HG03108 (cell line): ENCODE results near the gene DNASE1.
"Not testable (repeated sequence)": the region's sequence is repeated elsewhere in the genome, so short reads cannot be mapped to it uniquely, and the experiment has no call there.

Experiments
- ATAC-seq: cut with Tn5 transposase; IDR thresholded peaks from one replicate; pipeline ENCODE4 v1.9.1; 2021; ENCODE audit warnings: moderate library complexity; ENCODE audit not compliant: unreplicated experiment

Gene DNASE1

DNA sequence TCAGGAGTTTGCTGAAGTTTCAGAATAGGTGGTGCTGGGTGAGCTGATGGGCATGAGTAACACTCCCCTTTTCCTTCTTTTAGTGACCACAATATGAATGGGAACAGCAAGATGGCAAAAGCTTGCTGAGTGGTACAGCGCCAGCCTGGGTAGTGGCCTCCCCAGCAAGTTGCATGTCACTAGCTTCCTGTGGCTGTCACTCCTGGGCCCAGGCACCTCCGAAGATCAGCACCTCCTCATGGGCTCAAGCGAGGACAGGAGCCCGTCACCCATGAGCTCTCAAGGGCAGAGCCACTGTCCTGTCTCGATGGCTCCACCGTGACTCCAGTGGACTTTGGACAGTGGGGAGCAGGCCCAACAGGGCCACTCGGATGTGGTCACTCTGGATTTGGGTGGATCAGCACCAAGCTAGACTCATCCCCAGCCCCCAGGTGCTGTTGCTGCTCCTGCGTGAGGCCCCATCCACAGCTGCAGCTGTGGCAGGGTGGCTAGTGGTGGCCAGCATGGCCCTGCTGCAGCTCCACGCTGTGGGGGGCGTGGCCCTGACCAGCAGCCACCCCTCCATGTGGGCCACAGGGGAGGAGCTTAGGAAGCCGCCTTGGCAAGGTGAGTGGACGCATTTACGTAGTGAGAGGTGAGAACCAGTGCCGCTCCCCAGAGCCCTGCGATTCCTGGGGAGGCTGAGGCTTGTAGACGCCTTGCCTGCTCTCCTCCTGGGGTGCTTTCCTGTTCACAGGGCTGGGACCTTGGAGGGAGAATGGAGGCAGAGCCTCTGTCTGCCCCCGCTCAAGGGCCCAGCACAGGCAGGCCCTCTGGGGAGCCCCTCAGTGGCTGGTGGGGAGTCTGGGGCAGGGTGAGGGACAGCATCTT, 13.6 kb upstream of the DNASE1 start:
- ATAC-seq = no peak

DNA sequence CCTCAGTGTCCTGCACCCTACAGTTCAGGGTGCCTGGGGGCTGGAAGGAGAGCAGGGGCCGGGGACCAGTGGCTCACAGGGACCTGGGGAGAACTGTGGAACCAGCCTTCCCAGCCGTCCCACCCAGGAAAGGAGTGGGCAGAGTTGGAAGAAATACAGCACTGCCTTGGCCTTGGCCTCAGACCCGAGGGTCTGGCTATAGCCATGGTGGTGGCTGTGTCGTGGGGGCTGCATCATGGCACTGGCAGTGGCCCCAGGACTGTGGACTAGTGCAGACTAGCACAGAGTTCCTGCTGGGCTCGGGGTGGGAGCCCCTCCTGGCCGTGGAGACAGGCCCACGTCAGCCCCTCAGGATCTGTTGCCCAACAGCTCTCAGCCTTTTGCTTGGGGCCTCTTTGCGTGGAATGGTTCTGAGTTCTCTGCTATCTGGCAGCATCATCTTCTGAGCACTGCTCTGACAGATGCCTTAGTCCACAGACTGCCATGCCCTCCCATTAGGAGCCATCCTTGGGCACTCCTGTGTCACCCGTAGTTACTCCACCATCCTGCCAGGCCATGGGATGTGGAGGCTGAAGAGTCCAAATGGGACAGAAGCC, 12.6 kb upstream of the DNASE1 start:
- ATAC-seq = no peak

- ATAC-seq = no peak
These were observed 11.9 kb upstream of the DNASE1 start for GRCh38 chr16:3642397-3643094.

- ATAC-seq = no peak
These were observed 11.3 kb upstream of the DNASE1 start for GRCh38 chr16:3643095-3643730.

DNA sequence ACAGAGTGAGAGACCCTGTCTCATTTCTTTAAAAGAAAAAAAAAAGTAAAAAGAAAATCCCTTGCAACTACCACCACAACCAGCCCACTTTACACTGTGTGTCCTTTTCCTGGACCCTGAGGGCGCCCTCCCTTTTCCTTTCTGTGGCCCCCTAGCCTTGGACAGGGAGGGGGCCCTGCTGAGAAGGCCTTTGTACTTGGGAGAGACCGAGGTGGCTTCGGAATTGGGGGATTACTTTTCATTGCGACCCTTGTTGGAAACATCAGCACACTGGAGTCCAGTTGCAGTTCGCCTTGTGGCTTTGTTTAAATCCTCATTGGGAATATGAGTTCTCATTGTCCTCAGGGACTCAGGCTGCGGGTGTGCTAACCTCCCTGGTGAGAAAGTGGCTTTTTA, 9.4 kb upstream of the DNASE1 start:
- no peak for ATAC-seq

DNA sequence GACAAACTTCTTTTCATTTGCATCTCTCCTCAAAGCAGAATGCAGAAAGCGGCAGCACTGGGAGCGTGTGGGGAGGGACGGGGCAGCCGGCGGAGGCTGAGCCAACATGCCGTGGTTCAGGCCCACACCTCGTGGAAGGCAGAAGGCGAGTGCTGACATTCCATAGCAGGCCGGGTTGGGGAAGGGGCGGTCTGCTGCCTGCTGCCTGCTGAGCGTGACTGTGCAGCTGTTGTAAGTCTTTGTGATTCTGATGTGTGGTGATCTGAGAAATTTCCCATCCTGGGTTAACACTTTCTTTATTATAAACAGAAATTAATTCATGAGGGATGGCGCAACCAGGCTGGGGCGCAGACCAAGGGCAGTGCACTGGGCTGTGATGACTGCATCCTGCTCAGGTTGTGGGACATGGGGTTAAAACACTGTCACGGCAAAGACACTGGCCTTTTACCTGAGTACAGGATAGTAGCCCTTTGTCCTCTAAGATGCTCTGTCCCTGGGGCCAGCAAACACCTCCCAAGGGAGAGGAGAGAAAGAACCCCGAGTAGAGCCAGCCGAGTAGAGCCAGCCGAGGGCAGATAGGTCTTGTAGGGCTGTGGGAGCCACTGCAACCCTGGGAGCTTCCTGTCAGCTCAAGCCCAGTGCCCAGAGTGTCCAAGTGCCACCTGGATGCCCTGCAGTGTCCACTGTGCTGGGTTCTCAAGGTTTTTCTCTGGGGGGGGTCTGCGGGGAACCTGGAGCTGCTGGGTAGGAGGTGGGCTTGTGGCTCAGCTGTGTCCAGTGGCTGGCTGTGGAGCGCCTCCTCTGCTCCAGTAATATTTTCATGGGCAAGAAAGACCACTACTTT, 8.8 kb upstream of the DNASE1 start:
- ATAC-seq = no peak

DNA sequence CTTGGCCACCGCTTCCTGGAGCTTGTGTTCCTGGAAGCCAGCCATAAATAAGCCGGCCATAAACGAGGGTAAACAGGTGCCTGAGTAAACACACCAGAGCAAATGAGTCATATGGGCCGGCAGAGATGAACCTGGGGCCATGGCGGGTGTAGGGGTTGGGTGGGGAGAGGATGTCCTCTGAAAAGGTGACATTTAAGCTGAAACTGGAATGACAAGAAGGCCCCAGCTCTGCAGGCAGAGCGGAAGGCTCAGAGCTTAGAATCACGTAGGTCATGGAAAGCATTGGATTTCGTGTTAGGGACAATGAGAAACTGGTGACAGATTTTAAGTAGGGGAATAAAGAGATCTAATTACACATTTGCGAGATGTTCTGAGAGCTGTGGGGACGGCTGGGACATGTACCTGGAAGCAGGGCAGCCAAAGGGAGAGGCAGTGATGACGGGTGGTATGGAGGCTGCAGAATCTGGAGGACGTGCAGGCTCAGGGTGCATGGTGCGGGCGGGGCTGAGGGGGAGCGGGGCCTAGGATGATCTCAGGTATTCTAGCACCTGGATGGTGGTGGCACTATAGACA, 8.1 kb upstream of the DNASE1 start:
- ATAC-seq = no peak

DNA sequence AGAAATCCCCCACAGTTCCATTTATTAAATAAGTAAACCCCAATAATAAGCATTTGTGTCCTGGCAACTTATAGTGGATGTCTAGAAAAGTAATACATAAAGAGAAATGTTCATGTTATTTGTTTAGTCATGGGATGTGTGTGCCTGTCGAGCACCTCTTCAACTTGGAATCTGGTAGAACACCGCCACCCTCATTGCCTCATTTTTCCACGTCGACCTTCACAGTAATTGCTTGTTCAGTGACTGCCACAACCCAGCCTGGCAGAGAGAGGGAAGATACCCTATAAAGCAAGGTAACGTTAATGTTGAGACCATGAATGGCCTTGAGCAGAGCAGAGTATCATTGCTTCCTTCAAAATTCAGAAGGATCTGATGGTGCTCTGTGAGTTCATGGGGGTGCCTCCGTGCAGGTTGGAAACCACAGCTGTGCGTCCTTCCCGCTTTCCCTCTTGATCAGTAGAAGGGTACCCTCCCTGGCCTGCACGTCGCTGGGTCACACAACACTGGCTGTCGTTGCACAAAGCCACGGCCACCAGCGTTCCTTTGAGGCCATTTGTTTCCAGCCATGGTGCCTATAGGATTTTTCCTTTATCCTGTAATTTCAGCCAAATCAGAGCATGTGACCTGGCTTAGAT, 3.7 kb upstream of the DNASE1 start:
- ATAC-seq = no peak

- no peak for ATAC-seq
These were observed 2.8 kb upstream of the DNASE1 start for GRCh38 chr16:3651461-3652372.

DNA sequence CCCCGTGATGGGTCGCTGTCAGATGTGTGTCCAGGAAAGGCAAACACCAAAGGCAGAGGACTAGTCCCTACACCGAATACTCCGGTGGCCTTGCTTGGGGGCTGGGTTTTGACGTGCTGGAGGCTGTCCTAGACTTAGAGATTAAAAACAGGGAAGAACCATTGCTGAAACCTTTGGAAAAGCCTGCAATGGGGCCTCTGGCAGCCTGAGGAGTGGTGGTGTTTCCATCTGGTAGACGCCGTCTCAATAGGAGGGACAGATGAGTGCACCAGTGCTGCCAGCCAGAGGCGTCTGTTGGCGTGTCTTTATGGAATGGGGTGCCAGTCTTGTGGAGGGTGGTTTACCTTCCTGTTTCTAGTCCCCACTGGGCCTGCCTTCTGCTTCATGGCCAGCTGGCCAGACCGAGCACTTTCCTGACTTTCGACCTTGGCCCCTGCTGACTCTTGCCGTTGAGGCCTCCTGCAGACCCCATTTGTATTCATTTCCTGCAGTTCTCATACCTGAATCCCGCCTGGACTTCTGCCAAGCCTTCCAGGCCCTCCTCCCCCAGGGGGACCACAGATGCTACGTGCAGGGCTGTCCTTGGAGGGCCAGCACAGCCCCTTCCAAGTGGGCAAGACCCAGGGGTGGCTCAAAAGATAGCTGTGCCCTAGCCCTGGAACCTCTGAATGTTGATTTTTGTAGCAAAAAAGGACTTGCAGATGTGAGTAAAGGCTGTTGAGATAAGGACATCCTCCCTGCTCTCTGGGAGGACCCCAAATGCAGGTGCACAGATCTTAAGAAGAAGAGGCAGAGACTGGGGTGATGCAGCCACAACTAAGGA, 1.9 kb upstream of the DNASE1 start:
- ATAC-seq = no peak

- no peak for ATAC-seq
These were observed 522 bp downstream of the DNASE1 start for GRCh38 chr16:3655030-3655395.

DNA sequence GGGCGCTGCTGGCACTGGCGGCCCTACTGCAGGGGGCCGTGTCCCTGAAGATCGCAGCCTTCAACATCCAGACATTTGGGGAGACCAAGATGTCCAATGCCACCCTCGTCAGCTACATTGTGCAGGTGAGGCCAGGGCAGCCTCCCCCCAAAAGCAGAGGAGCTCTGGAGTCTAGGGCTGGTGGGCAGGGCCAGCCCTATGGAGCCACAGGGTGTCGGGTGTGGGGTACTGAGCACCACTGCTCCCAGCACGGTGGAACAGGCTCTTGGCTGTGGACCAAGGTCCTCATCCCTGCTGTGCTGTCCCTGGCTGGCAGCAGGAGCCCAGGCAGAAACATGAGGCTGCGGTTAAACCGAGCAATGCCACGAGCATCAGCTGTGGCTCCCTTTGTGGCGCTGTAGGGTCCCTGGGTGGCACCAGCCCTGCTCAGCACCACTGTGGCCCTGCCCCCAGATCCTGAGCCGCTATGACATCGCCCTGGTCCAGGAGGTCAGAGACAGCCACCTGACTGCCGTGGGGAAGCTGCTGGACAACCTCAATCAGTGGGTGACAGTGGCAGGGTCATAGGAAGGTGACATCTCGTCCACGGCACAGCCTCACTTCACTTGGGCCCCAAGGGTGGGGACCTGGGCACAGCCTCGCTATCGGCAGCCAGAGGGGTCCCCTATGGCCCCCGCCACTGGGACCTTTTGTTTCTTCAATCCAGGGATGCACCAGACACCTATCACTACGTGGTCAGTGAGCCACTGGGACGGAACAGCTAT, 1.1 kb downstream of the DNASE1 start:
- ATAC-seq = no peak

DNA sequence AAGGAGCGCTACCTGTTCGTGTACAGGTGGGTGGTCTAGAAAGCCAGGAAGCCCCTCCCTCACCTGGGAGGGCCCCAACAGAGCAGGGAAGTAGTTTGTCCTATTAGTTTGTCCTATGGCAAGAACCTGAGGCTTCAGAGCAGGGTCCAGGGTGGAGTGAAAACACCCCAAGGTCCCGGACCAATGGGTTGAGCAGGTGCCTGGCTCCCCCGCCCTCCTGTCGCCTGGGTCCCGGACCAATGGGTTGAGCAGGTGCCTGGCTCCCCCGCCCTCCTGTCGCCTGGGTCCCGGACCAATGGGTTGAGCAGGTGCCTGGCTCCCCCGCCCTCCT, 1.6 kb downstream of the DNASE1 start:
- ATAC-seq = not testable (repeated sequence)

DNA sequence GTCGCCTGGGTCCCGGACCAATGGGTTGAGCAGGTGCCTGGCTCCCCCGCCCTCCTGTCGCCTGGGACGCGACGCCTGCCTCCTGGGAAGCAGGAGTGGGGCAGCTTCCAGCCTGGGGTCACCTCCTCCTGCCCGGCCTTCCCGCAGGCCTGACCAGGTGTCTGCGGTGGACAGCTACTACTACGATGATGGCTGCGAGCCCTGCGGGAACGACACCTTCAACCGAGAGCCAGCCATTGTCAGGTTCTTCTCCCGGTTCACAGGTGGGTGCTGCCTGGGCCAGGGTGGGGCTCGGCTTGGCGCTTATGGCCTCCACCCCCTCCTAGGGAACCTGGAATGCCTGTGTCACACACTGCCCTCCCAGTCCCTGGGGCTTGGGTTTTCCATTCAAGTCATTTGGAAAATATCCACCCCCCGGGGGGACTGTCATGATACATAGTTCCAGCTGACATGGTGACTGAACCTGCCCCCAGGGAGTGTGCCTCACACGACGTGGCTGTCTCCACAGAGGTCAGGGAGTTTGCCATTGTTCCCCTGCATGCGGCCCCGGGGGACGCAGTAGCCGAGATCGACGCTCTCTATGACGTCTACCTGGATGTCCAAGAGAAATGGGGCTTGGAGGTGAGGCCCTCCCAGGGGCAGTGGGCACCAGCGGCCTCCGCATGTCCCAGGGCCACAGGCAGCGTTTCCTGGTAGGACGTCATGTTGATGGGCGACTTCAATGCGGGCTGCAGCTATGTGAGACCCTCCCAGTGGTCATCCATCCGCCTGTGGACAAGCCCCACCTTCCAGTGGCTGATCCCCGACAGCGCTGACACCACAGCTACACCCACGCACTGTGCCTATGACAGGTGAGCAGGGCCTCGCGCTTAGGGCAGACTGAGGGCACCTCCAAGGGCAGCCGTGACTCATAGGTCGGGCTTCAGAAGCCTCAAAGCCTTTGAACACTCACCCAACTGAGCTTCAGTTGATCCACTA, 2.3 kb downstream of the DNASE1 start:
- no peak for ATAC-seq

GRCh38 chr16:3659251-3659650, 4.8 kb downstream of the DNASE1 start:
- ATAC-seq = no peak

- ATAC-seq = no peak
These were observed 6.8 kb downstream of the DNASE1 start for GRCh38 chr16:3661311-3661710.
